Measurements from ENCODE around the gene ANXA2.

- TF ChIP-seq CTCF (IDR thresholded peaks at IDR 0.05; ENCODE audit: low read depth, low read length, missing input control) (no peak), EGR1 (IDR thresholded peaks at IDR 0.05; ENCODE audit: low read depth in 2 of 2) (no peak)
Observed at GRCh38 chr15:60396958-60397771, 621 bp downstream of the ANXA2 start.

All from liver (tissue), 3 donors.